HG03342 (cell line): ENCODE data around the gene RUNX3.
"Not testable (repeated sequence)": the region's sequence is repeated elsewhere in the genome, so short reads cannot be mapped to it uniquely, and the experiment has no call there.

Source experiments
- ATAC-seq: cut with Tn5 transposase; IDR thresholded peaks from one replicate; pipeline ENCODE4 v1.9.1; 2021; ENCODE audit warnings: mild to moderate bottlenecking, moderate library complexity; ENCODE audit not compliant: unreplicated experiment

The RUNX3 gene

GRCh38 chr1:24914226-24915069, 15.6 kb downstream of the RUNX3 start:
- ATAC-seq, result no peak

GRCh38 chr1:24913616-24914225, 16.4 kb downstream of the RUNX3 start:
- ATAC-seq, result no peak

- no peak for ATAC-seq
These were observed 16.8 kb downstream of the RUNX3 start for GRCh38 chr1:24913274-24913604.

- ATAC-seq, result no peak
These were observed 17.5 kb downstream of the RUNX3 start for GRCh38 chr1:24912376-24913273.

- no peak for ATAC-seq
These were observed 18.4 kb downstream of the RUNX3 start for GRCh38 chr1:24911651-24912155.

GRCh38 chr1:24910751-24911650, 19.1 kb downstream of the RUNX3 start:
- ATAC-seq, result no peak

- no peak for ATAC-seq
These were observed 19.9 kb downstream of the RUNX3 start for GRCh38 chr1:24910210-24910609.

GRCh38 chr1:24909388-24909898, 20.6 kb downstream of the RUNX3 start:
- no peak for ATAC-seq

- no peak for ATAC-seq
These were observed 21.4 kb downstream of the RUNX3 start for GRCh38 chr1:24908591-24909259.

- not testable (repeated sequence) for ATAC-seq
These were observed 22.3 kb downstream of the RUNX3 start for GRCh38 chr1:24907587-24908294.

- ATAC-seq, result no peak
These were observed 23.2 kb downstream of the RUNX3 start for GRCh38 chr1:24906760-24907490.

- no peak for ATAC-seq
These were observed 23.9 kb downstream of the RUNX3 start for GRCh38 chr1:24905979-24906720.

- ATAC-seq, result no peak
These were observed 24.6 kb downstream of the RUNX3 start for GRCh38 chr1:24905355-24905978.

- no peak for ATAC-seq
These were observed 25.2 kb downstream of the RUNX3 start for GRCh38 chr1:24904731-24905354.

GRCh38 chr1:24903955-24904730, 25.9 kb downstream of the RUNX3 start:
- ATAC-seq, result no peak

- no peak for ATAC-seq
These were observed 26.5 kb downstream of the RUNX3 start for GRCh38 chr1:24903560-24903954.
